Activated CD4-positive, alpha-beta T cell treated with anti-CD3 and anti-CD28 coated beads, Interleukin-10, Interleukin-2, amounts not matched to agents 100 ng/mL and 50 ng/mL, durations not matched to agents 16 hours and 8 hours (primary cell): ENCODE measurements around the gene ZSCAN22.
A peak's percentile ranks its signal among the peaks of the same experiment; 100 is the strongest.
"Not testable (repeated sequence)": the region's sequence is repeated elsewhere in the genome, so short reads cannot be mapped to it uniquely, and the experiment has no call there.

Experiments used
- DNase-seq: peaks from one replicate; pipeline ENCODE4 v3.0.0-alpha.2; 2020

Gene ZSCAN22

DNA sequence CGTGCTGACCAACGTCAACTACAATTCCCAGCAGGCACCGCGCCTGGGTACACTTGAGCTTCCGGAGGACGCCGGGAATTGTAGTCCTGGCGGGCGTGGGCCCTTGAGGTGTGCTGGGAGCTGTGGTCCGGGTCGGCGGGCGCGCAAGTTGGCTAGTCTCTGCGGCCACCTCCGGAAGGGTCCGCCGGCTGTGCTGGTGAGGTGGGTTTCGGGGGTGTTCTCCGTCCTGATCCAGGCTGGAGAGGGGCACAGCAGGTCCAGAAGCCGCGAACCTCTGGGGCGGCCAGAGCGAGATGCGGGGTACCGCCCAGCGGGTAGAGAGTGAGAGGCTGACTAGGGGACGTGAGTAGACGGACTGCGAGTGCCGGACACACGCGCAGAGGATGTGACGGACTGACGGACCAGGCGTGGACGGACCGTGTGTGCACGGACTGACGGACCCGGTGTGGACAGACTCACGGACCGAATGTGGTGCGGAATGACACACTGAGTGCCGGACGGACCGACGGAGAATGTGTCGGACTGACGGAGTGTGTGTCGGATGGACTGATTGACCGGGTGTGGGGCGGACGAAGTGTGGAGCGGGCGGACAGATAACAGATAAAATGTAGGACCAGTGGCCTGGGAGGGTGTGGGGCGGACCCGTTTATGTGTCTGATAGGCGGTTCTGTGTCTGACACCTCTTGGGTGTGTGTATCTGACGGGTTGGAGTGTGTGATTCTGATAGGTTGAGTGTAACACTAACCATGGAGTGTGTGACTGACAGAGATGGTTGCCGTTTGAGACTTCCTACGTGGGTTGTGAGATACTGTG is at the start of gene ZSCAN22:
ZSCAN22 (plus strand) TSS at position 81 of the 813 bp plus-strand sequence. CDS start 7,809 bp downstream, outside the sequence.
- DNase-seq, result peak; percentile 96

DNA sequence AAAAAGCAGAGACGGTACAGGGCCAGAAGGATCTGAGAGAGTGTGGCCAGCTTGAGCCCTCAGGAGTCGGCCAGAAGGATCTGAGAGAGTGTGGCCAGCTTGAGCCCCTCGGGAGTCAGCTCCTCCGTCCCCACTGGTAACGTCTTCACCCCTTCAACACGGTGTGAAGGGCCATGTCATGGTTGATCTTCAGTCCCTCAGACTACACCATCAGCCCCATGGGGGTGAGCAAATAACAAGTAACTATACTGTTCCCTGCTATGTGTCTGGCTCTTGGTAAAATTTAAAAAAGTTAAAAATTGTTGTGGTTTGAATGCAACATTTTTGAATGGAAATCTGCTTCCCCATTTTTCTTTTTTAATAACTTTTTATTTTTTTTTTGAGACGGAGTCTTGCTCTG is 49.6 kb upstream of the ZSCAN22 start:
- DNase-seq, result no peak

DNA sequence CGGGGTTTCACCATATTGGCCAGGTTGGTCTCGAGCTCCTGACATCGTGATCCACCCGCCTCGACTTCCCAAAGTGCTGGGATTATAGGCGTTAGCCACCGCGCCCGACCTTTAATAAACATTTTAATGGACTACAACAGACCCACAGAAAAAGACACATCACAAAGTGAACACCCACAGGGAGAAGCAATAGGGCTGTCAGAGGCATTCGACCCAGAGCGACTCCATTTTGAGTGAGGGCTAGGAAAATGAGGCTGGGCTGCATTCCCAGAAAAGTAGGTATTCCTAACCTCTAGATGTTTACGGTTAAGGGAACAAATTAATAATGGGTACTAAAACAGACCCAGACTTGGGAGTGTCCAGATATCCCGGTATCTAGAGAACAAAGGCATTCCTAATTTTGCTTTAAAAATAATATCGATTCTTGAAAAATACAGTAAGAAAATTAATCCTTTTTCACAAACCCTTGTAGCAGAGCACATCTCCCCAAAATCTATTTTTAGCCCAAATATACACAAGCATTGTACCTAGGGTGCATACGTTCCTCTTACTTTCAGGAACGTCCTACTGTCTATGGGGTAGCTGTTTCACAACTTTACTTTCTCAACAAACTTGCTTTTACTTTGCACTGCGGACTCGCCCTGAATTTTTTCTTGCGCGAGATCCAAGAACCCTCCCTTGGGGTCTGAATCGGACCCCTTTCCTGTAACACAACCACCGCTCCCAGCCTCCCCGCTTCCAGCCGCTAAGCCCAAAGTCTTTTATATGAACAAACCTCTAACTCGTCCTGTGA is 48.9 kb upstream of the ZSCAN22 start:
- DNase-seq, result no peak

DNA sequence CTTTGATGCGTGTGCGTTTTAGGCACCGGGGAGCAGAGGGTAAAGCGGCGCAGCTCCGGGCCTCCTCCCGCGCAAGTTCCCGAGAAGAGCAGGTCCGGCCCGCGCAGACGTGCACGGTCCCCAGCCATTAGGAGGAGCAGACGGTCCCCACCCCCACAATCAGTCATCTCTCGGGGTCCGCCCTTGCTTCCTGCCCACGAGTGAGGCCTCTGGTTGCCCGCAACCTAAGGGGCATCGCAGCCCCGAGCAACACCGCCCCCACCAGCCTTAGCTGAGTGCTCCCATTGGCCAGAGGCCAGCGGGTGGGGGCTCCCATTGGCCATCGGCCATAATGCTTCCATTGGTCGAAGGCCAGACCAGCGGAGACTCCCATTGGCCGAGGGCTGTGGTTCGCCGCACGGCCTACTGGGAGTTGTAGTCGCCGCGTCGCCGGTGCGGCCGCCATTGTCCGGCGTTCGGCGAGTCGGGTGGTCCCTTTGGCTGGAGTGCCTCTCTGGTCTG is 48.2 kb upstream of the ZSCAN22 start, which contains the start of gene ZNF8:
ZNF8 (plus strand) TSS at position 415 of the 501 bp plus-strand sequence. CDS start 127 bp downstream, outside the sequence.
- DNase-seq, result peak; percentile 99

DNA sequence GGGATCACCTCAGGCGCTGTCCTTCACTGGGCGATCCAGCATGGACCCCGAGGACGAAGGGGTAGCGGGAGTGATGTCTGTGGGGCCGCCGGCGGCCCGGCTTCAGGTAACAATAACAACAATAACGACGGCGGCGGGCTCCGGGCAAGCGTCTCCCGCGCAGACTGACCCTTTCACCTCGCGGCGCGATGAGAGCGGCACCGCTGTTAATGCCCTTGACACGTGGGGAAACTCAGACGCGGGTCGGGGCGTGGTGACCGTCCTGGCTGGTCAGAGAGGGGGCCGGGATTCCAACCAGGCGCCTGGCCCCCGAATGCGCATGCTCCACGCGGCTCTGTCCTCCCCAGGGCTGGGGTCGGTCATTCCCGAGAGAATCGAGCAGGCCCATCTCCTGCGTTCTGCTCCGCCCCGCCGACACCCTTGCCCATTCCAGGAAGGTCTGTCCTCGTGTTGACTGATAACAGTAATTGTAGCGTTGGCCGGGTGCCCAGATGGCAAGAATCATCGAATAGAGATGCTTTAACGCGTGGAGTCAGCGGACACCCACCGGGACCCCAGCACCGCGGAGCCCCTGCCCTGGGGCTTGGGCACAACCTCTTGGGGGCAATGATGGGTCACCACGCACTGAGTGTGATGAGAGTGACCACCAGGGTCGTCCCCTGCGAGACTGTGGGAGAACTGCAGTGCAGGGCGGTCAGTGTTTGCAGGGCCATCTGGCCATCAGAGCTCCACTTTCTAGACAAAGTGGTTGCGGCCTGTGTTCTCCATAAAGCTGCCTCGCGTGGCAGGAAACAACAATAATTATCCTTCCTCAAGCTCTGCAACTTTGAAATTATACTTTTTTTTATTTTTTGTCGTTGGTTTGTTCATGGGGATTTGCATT is 47.5 kb upstream of the ZSCAN22 start:
- peak; percentile 54 for DNase-seq

DNA sequence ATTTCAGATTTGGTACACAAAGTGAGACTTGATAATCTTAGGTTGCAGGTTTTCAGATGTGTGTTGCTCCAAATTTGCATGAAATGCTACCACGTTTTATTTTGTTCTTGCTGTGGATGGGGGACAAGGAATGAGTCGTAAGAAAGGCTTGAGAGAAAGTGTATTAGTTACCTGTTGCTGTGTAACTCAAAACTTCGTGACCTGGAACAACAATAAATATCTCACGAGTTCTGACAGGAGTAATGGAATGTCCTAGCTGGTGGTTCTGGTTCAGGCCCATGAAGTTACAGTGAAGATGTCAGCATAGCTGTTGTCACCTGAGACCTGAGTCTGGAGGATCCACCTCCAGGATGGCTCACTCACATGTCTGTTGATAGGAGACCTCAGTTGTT is 46.9 kb upstream of the ZSCAN22 start:
- DNase-seq, result no peak

DNA sequence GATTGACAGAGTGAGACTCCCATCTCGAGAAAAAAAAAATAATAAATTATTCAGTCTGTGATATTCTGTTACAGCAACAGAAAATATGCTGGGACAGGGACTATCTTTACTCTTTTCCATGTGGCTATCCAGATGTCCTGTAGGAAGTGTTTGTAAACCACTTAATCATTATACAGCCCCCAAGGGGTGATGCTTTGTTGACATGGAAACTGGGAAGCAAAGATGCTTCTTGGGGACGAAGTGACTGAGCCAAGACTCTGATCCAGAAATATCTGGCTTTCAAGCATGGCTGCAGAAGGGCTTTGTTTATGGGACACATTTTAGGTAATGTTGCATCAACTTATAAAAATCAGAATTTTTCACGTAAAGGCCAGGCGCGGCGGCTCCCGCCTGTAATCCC is 42.6 kb upstream of the ZSCAN22 start:
- DNase-seq, result no peak

DNA sequence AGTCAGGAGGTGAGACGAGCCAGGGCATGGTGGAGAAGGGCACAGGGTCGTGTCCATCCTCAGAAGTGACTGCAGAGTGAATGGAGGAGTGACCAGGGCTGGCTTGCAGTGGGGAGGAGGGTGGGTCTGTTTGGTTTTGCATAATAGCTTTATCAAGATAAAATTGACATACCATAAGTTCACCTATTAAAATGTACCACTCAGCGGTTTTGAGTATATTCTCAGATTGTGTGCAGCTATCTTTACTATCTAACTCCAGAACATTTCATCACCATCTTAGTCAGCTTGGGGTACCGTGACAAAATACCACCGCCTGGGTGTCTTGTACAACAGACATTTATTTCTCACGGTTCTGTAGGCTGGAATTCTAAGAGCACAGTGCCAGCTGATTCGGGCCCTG is 34.9 kb upstream of the ZSCAN22 start:
- no peak for DNase-seq

DNA sequence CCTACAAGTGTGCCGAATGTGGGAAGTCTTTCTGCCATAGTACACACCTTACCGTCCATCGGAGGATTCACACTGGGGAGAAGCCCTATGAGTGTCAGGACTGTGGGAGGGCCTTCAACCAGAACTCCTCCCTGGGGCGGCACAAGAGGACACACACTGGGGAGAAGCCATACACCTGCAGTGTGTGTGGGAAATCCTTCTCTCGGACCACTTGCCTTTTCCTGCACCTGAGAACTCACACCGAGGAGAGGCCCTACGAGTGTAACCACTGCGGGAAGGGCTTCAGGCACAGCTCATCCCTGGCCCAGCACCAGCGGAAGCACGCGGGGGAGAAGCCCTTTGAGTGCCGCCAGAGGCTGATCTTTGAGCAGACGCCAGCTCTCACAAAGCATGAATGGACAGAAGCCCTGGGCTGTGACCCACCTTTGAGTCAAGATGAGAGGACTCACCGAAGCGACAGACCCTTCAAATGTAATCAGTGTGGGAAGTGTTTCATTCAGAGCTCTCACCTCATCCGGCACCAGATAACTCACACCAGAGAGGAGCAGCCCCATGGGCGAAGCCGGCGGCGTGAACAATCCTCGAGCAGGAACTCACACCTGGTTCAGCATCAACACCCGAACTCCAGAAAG is 31.9 kb upstream of the ZSCAN22 start:
- DNase-seq, result no peak

DNA sequence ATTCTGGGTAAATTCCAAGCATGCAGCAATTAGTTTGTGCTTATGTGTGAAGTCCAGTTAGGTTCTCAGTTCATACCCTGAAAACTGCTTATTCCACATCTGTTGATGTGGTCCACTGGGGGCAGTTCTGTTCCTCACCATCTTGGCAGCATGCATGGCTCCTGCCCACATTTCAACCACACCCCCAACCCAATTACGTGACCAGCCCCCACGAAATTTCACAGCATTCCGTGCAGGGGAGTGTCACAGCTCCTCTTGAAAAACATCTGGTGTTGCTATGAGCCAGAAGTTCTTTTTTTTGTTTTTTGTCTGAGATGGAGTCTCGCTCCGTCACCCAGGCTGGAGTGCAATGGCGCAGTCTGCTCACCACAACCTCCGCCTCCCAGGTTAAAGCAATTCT is 30.7 kb upstream of the ZSCAN22 start:
- DNase-seq, result no peak

DNA sequence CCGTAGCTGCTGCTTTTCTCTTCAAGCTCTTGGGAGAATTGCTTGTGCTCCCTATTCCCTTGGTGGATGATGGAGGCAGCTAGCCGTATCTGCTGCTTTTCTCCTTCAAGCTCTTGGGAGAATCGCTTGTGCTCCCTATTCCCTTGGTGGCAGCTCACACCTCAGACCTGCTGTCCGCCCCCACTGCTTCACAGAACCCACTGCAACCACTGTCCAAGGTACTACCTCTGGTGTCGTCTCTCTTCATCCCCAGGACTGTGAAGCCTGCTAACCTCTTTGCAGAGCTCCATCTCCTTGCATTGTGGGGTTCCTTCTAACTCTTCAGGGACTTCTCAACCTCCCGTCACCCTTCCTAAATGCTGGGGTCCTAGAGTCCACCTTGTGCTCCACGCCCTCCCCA is 26.2 kb upstream of the ZSCAN22 start:
- DNase-seq, result no peak

DNA sequence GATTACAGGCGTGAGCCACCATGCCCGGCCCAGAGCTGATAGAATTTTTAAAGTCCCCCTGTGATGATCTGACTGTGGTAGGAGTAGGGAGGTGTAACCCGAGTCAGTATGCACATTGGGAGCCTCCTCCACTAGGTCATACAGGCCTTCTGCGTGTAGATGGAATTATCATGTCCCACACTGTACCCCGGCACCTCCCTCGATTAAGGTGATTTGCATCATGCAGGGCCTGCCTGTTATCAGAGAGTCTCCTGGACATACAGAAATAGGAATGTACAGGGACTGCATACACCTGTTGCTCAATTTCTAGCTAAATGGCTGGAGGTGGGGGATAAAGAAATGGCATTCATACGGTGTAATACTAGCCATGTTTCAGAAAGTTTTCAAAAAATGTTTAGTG is 22.5 kb upstream of the ZSCAN22 start:
- no peak for DNase-seq

DNA sequence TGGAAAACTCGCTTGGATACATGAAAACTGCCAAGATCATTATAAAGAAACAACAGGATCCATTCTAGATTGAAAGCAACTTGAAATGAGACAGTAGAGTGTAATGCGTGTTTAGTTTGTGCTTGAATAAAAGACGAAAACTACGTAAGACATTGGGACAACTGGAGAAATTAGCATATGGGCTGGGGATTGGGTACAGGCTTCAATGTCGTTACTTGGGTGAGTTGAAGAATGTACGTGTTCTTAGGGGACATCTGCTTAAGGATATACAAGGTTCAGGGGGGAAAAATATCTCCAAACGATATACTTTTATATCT is 22.1 kb upstream of the ZSCAN22 start:
- no peak for DNase-seq

DNA sequence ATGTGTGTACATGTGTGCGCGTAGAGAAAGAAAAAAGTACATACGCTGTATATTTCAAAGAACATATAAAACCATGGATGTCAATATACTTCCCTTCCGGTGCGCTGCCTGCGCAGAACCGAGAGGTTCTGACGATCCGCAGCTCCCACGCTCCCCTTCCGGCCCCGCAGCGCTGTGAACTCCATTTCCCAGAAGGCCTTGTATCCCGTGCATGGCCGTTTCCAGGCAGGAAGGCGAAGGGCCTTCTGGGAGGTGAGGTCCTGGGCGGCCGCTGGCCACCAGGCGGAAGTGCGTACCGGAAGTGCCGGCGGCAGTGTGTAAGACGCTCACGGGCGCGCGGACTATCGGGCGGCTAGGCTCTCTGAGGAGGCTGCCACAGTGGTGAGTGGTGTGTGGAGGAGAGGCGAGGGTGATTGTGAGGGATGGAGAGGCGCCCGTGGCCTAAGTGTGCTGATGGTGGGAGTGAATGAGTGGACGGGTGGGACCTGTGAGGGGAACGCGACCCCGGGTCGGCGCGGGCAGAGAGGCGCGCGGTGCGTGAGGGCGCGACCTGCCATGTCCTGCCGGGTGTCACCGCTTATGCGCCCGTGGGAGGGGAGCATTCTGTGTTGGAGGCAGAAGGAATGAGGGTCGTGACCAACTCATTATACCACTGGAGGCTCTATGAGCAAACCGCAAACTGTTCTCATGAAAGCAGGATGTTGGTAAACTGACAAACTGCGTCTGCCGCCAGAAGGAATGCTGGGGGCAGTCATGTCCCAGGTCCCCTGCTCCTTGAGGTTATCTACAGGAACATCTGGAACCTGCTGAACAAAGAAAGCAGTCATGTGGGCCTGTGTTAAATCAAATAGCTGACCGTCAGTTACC is 21.5 kb upstream of the ZSCAN22 start, which contains the start of gene ERVK3-1:
ERVK3-1 (plus strand) TSS at position 313 of the 867 bp plus-strand sequence. CDS start 6,792 bp downstream, outside the sequence.
- DNase-seq, result peak; percentile 98

DNA sequence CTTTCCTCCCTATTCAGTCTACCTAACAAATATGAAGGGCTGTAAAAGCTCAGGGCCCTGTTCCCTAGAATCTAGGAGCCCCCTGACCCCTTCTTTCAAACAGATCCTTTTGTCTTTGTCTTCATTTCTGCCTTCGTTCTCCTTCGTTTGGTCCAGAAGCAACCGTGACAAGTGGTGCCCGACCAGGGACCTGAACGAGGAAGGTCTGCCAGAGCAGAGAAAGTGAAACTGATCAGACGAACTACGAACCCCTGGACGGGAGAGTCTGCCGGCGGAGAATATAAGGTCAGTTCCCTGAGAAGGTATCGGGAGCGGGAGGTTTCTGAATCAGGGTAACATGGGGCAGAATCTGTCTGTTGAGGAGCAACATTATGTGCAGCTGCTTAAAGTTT is 20.9 kb upstream of the ZSCAN22 start:
- DNase-seq, result no peak

DNA sequence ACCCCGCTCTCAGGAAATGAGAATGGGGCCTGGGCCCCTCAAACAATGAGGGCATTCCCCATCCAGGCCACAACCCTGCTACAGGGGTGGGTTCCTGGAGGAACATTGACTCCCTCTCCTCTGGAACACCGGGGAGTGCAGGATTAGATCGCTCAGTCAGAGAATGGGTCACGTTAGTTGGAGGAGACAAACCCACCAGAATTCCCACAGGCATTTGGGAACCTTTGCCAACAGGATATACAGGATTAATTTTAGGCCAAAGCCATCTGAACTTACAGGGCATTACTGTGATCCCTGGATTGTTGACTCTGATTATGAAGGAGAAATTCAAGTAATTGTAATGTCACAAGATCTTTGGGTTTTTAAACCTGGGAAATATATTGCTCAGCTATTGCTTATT is 19.1 kb upstream of the ZSCAN22 start:
- no peak for DNase-seq

DNA sequence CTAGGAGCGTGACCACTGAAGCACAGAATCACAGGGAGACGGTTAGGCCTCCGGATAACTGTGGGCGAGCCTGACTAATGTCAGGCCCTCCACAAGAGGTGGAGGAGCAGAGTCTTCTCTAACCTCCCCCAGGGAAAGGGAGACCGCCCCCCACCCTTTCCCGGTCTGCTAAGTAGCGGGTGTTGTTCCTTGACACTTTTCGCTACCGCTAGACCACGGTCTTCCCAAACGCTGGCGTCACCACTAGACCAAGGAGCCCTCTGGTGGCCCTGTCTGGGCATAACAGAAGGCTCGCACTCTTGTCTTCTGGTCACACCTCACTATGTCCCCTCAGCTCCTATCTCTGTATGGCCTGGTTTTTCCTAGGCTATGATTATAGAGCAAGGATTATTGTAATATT is 16.1 kb upstream of the ZSCAN22 start:
- not testable (repeated sequence) for DNase-seq

DNA sequence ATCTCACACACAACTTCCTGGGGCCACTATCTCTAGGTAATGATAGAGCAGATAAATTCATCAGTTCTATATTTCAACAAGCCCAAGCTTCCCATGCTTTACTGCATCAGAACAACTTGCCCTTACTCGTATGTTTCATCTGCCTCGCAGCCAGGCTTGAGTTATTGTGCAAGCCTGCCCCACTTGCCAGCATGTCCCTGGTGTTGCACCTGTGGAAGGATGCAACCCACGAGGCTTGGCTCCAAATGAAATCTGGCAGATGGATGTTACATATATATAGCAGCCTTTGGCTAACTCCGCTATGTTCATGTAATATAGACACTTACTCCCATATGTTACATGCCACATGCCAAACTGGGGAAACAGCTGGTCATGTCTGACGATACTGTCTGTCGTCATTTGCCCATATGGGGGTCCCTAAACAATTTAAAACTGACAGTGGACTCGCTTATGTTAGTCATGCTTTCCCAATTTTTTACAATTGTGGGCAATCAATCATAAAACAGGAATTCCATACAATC is 15.4 kb upstream of the ZSCAN22 start:
- no peak for DNase-seq

DNA sequence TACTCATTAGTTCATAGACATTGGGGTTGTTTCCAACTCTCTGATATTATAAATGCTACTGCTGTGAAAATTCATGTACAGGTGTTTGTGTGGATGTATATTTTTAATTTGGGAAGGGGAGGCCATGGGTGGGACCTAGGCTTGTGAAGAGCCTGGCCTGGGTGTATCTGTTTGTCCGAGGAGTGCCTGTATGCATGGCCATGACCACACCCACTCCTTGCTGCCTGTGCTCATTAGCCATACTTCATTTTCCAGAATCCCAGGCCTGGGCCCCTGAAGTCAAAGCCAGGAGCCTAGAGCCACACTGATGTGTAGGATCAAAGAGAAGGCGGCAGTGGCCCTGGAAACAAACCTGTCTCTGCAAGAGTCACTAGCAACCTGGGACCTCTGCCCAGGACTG is 11.2 kb upstream of the ZSCAN22 start:
- no peak for DNase-seq

DNA sequence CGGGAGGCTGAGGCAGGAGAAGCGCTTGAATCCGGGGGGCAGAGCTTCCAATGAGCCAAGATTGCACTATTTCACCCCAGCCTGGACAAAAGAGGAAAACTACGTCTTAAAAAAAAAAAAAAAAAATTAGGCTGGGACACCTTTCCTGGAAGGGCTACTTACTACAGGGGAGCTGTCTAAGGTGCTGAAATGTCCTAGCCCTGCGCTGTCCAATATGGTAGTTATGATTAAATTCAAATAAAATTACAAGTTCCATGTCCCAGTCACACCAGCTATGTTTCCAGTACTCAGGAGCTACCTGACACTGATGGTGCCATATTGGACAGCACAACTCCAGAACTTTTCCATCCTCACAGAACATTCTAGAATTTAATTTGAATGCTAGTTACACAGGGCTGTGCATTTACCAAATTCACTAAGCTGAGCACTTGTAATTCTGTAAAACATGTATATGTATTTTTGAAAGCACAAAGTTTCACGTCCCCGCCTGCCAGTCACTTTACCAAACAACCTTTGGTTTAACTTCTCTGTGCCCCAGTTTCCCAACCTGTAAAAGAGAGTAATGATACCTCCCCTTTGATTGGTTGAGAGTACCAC is 9.2 kb upstream of the ZSCAN22 start:
- no peak for DNase-seq

DNA sequence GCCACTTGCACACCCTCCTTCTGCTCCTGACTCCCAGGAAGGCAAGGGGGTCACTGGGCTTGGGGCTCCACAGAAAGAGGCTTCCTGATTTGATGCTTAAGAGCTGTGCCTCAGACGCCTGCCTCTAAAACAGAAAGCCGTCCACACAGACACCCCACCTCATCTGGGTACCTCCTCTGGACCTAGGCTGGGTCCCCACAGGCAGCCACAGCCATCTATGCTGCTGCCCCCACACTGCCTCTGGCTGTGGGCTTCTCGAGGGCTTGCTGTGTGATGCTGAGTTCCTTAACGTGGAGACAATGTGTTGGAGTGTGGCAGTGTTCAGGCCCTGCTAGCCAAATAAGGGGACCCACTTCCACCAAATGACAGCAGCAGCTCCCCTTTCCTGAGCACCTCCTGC is 8.5 kb upstream of the ZSCAN22 start:
- DNase-seq, result no peak
